Jurkat, Clone E6-1 (cell line): Measurements from ENCODE around the gene GNAL.

Source experiments
- DNase-seq: peaks from one replicate; pipeline ENCODE4 v3.0.0-alpha.2; 2011; ENCODE audit warnings: low read depth, low spot score
- H3K4me3 ChIP-seq: 2 replicates; pipeline ENCODE4 v1.5.1; 2011; ENCODE audit warnings: mild to moderate bottlenecking, low read length, control low read depth, moderate library complexity

GNAL gene

GRCh38 chr18:11859282-11859830 lies 170.3 kb downstream of the GNAL start:
- DNase-seq: no peak
- H3K4me3 ChIP-seq: no peak overlapping the region

DNA sequence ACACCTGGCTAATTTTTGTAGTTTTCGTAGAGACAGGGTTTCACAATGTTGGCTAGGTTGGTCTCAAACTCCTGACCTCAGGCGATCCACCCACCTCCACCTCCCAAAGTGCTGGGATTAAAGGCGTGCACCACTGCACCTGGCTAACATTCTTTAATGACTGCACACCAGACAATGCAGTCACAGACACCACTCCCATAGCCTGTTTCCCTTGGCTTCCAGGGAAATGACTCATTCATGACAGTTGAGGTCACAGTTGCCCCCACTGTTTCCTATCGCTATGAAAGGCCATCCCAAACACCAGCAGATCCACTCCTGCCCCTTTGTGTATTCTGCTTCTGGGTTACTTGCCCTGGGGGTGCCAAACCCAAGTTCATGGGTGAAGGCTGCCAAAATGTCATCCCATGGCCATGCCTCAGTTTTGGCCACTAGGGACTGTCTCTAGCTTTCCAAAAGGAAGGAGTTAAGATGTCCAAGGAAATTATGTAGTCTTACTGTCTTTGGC lies 170.9 kb downstream of the GNAL start:
- no peak for DNase-seq
- no peak overlapping the region for H3K4me3 ChIP-seq

- DNase-seq: no peak
- H3K4me3 ChIP-seq: no peak overlapping the region
These were observed 171.8 kb downstream of the GNAL start for GRCh38 chr18:11860594-11861450.

DNA sequence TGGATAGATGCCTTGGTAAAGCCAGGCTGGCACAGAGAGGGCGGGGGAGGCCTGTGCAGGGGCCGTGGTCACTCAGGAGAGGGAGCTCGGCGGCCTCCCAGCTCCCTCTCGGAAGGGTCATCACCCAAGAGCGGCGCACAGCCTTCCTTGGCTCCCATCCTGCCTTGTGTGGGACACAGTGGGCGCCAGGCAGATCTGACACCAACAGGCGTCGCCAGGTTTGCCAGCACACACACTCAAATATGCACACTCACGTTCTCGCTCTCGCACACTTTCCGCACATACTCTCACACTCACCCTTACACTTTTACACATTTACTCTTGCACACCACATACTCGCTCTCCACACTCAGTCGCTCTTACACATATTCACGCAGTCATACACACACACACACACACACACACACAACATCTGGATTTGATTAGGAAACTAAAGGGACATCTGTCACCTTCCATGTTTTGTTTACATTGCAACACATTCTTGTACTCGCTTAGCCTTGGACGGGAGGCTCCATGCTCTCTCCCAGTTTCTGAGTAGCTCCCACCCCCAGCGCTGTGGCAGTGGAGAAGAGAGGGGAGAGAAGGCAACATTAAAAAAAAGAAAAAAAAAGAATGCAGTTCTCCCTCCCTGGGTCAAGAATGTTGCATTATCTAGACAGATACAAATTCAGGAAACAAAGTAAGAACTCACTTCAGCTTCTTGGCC lies 172.7 kb downstream of the GNAL start:
- no peak overlapping the region for H3K4me3 ChIP-seq
- DNase-seq: no peak

- no peak for DNase-seq
- H3K4me3 ChIP-seq: no peak overlapping the region
These were observed 173.5 kb downstream of the GNAL start for GRCh38 chr18:11862468-11863137.

GRCh38 chr18:11864471-11864870 lies 175.4 kb downstream of the GNAL start:
- H3K4me3 ChIP-seq: no peak overlapping the region
- no peak for DNase-seq

GRCh38 chr18:11865071-11865470 lies 176.0 kb downstream of the GNAL start:
- H3K4me3 ChIP-seq: no peak overlapping the region
- no peak for DNase-seq

GRCh38 chr18:11866329-11866728 lies 177.3 kb downstream of the GNAL start:
- DNase-seq: no peak
- H3K4me3 ChIP-seq: no peak overlapping the region

DNA sequence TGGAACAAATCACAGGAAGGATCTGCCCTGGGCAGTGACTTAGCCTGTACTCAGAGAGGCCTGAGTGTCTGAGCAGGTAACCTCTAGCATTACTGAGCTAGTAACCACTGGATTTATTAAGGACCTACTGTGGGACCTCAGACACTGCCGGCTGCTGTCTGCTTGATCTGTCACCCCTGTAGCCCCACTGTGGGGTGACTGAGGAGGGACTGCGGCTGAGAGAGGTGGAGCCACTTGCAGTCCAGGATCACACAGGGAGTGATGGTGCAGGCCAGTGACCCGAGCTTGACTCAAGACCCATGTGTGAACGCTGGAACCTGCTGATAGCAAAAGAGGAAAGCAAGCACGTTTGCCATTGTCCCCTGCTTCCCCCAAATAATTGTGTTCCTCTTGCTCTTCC lies 177.7 kb downstream of the GNAL start:
- no peak overlapping the region for H3K4me3 ChIP-seq
- DNase-seq: no peak

DNA sequence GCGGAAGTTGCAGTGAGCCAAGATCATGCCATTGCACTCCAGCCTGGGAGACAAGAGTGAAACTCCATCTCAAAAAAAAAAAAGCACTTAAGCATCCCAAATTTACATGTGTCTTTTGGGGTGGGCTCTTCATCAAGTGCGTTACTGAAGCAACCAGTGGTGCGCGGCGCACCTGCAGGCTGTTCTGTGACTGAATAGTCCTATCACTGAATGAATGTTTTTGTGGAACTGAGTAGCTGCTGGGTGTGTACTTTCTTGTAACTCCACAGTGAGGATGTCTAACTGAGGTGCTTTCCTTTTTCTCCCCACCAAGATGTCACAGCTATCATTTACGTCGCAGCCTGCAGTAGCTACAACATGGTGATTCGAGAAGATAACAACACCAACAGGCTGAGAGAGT lies 179.2 kb downstream of the GNAL start:
- H3K4me3 ChIP-seq: no peak overlapping the region

GRCh38 chr18:11871501-11871900 lies 182.4 kb downstream of the GNAL start:
- H3K4me3 ChIP-seq: no peak overlapping the region

More for the DNA sequence above, 179.2 kb downstream of the GNAL start:
- no peak for DNase-seq

DNA sequence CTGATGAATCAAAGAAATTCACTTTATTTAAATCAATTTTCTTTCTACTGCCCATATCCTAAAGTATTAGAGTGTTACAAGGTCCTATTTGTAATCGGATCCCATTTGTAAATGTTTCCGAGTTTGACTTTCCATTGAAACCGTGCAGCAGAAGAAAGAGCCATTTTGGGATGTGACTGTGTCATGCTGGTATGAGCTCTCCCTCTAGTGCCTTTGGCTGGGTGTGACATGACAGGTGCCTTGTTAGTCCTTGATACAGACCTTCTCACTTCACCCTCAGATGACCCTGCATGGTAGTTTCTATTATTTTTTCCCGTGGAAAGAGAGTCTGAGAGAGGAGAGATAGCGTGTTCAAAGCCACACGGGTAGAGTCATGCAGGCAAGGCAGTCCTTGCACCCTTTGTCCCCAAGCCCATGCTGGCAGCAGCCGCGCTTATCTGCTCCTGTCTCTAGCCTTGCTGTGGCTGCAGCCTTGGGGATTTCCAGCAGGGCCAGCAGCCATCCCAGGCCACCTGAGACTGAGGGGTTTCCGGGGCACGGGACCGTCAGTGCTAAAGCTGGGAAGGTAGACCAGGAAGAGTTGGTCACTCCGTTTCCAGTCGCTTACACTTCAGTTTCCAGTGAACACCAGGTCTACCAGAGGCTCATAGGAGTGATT lies 183.5 kb downstream of the GNAL start:
- no peak for DNase-seq
- no peak overlapping the region for H3K4me3 ChIP-seq

More at GRCh38 chr18:11871501-11871900, 182.4 kb downstream of the GNAL start:
- DNase-seq: no peak

DNA sequence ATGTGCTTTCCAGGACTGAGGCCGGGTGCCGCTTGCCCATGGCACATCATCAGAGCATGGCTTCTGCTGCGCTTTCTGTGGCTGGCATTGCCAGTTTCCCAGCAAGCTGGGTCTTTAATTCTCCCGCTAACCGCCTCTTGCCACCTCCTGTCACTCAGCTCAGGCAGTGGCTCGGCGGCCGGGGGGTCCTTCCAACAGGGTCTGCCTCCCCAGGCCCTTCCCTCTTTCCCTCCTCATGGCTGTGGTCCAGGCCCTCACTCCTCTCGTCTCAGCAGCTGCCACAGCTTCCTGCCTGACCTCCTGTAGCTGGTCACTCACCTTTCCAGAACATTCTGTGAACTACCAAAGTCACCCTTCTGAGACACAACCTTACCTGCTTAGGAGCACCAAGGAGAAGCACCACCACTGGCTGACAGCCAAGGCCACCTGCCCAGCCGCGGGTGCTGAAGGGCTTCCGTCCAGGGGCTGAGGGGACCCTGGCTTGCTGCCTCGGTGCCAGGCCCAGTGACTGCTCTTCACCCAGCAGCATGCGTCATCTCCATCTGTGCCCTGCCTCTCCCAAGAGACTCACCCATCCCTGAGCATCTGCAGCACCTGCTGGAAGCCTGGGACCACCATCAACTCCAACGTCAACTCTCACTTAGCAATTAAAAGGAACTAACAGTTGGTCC lies 184.7 kb downstream of the GNAL start:
- no peak for DNase-seq
- no peak overlapping the region for H3K4me3 ChIP-seq

DNA sequence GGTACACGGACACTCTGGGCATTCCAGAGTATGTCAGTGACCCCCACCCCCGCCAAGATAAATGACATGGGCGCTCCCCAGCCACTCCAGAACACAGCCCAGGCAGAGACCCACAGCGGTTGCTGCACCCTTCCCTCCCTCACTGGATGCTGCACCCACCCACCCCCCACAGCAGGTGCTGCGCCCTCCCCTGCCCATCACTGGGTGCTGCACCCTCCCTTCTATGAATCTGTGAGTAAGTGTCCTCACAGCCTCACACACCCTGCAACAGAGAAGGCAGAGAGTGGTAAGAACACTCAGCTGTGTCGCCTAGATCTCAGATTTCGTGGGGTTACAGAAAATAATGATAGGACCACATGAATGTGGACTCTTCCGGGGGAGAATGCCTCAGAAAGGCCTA lies 185.6 kb downstream of the GNAL start:
- H3K4me3 ChIP-seq: no peak overlapping the region
- no peak for DNase-seq

- no peak overlapping the region for H3K4me3 ChIP-seq
- no peak for DNase-seq
These were observed 188.6 kb downstream of the GNAL start for GRCh38 chr18:11877497-11878135.

- no peak for DNase-seq
- no peak overlapping the region for H3K4me3 ChIP-seq
These were observed 191.7 kb downstream of the GNAL start for GRCh38 chr18:11880586-11881304.

DNA sequence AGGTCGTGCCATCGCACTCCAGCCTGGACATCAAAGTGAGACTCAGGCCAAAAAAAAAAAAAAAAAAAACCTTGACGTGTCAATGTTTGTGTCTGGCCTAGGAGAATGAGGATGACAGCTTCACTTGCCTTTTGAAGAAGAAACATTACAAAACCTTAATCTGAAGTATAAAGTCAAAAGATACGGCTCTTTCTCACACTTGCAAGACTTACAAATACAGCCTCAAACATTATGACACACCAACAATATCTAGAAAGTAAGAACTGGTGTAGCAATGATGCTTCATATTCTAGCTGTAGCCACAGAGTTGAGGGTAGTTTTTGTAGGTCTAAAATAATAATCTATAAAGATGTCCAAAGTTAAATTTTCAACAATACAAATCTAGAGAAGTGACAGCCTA lies 193.6 kb downstream of the GNAL start:
- no peak overlapping the region for H3K4me3 ChIP-seq
- no peak for DNase-seq
